KMS-11 (cell line): ENCODE measurements around the gene KIF1A.
"Not testable (repeated sequence)": the region's sequence is repeated elsewhere in the genome, so short reads cannot be mapped to it uniquely, and the experiment has no call there.

Experiments
- H2AFZ ChIP-seq: fragments of 200-600 bp; sonication (generic); 2 replicates; pipeline ENCODE4 v1.6.1; 2016; ENCODE audit warnings: antibody characterized with exemption, mixed run types, low read depth
- H3K27ac ChIP-seq: fragments of 200-600 bp; sonication (generic); 2 replicates; pipeline ENCODE4 v1.6.1; 2016; ENCODE audit warnings: mild to moderate bottlenecking, mixed run types
- H3K27me3 ChIP-seq: fragments of 200-600 bp; sonication (generic); 2 replicates; pipeline ENCODE4 v1.6.1; 2017; ENCODE audit warnings: mild to moderate bottlenecking, low read depth, mixed run types, moderate library complexity; ENCODE audit not compliant: insufficient read depth
- H3K36me3 ChIP-seq: fragments of 200-600 bp; sonication (generic); 2 replicates; pipeline ENCODE4 v1.6.1; 2017; ENCODE audit warnings: mild to moderate bottlenecking, mixed run types; ENCODE audit not compliant: insufficient read depth
- H3K4me1 ChIP-seq: fragments of 200-600 bp; sonication (generic); 2 replicates; pipeline ENCODE4 v1.6.1; 2016; ENCODE audit warnings: mild to moderate bottlenecking, low read depth, mixed run types; ENCODE audit not compliant: poor library complexity, severe bottlenecking
- H3K4me2 ChIP-seq: fragments of 200-600 bp; sonication (generic); 2 replicates; pipeline ENCODE4 v1.7.0; 2016; ENCODE audit warnings: mild to moderate bottlenecking, mixed run types
- H3K4me3 ChIP-seq: fragments of 200-600 bp; sonication (generic); IDR thresholded peaks from 2 replicates; pipeline ENCODE4 v1.6.1; 2017; ENCODE audit warnings: low read depth, low read length, mixed read lengths; ENCODE audit not compliant: insufficient read depth
- H3K79me2 ChIP-seq: fragments of 200-600 bp; sonication (generic); 2 replicates; pipeline ENCODE4 v1.6.1; 2016; ENCODE audit warnings: low read depth, mixed run types; ENCODE audit not compliant: insufficient read depth
- H3K9ac ChIP-seq: fragments of 200-600 bp; sonication (generic); 2 replicates; pipeline ENCODE4 v1.6.1; 2016; ENCODE audit warnings: mild to moderate bottlenecking, mixed run types
- H4K20me1 ChIP-seq: fragments of 200-600 bp; sonication (generic); 2 replicates; pipeline ENCODE4 v1.6.1; 2016; ENCODE audit warnings: mild to moderate bottlenecking, mixed run types; ENCODE audit not compliant: insufficient read depth
- CTCF ChIP-seq: fragments of 200-600 bp; sonication (generic); conservative IDR thresholded peaks from 2 replicates; pipeline ENCODE4 v1.6.1; 2017; ENCODE audit warnings: low read depth, mild to moderate bottlenecking, antibody characterized with exemption, low read length, moderate library complexity, mixed read lengths

The KIF1A gene

GRCh38 chr2:240703417-240704341 lies 116.3 kb downstream of the KIF1A start:
- Histone ChIP-seq H3K27me3 (peaks cover 25% of the 10 kb centered on the region), H2AFZ (no peak overlapping the region), H3K79me2 (no peaks in the 10 kb centered on the region), H3K27ac (no peak overlapping the region), H4K20me1 (no peaks in the 10 kb centered on the region), H3K36me3 (no peaks in the 10 kb centered on the region), H3K4me2 (no peak overlapping the region), H3K4me1 (no peaks in the 10 kb centered on the region), H3K4me3 (no peak overlapping the region), H3K9ac (no peak overlapping the region)
- no peak for TF ChIP-seq CTCF

- H3K4me3 ChIP-seq = no peak overlapping the region
- H3K27ac ChIP-seq = no peak overlapping the region
- no peaks in the 10 kb centered on the region for H3K36me3 ChIP-seq
- no peaks in the 10 kb centered on the region for H4K20me1 ChIP-seq
- no peak for TF ChIP-seq CTCF
- no peaks in the 10 kb centered on the region for H3K4me1 ChIP-seq
- no peak overlapping the region for H3K9ac ChIP-seq
- H2AFZ ChIP-seq = no peak overlapping the region
- no peaks in the 10 kb centered on the region for H3K79me2 ChIP-seq
- peaks cover 23% of the 10 kb centered on the region for H3K27me3 ChIP-seq
- H3K4me2 ChIP-seq = no peak overlapping the region
These were observed 117.4 kb downstream of the KIF1A start for GRCh38 chr2:240702640-240703011.

- TF ChIP-seq CTCF = no peak
- Histone ChIP-seq H2AFZ (no peak overlapping the region), H3K9ac (no peak overlapping the region), H4K20me1 (no peaks in the 10 kb centered on the region), H3K27me3 (peaks cover 16% of the 10 kb centered on the region; the same call in 1 of the 2 replicates), H3K4me1 (no peaks in the 10 kb centered on the region), H3K79me2 (no peaks in the 10 kb centered on the region), H3K4me2 (no peak overlapping the region), H3K4me3 (no peak overlapping the region), H3K27ac (no peak overlapping the region), H3K36me3 (no peaks in the 10 kb centered on the region)
These were observed 118.0 kb downstream of the KIF1A start for GRCh38 chr2:240701736-240702639.

GRCh38 chr2:240701091-240701735 lies 118.8 kb downstream of the KIF1A start:
- Histone ChIP-seq H3K36me3 (no peaks in the 10 kb centered on the region), H3K4me1 (no peaks in the 10 kb centered on the region), H2AFZ (no peak overlapping the region), H3K27ac (no peak overlapping the region), H3K9ac (no peak overlapping the region), H3K4me2 (no peak overlapping the region), H4K20me1 (no peaks in the 10 kb centered on the region), H3K79me2 (no peaks in the 10 kb centered on the region), H3K4me3 (no peak overlapping the region), H3K27me3 (peaks cover 8% of the 10 kb centered on the region; the same call in 1 of the 2 replicates)
- TF ChIP-seq CTCF = no peak

- H3K79me2 ChIP-seq, H3K36me3 ChIP-seq, H3K27ac ChIP-seq, H3K27me3 ChIP-seq, H2AFZ ChIP-seq, H4K20me1 ChIP-seq, H3K4me1 ChIP-seq, H3K4me2 ChIP-seq, H3K9ac ChIP-seq, H3K4me3 ChIP-seq: not testable (repeated sequence)
These were observed 119.4 kb downstream of the KIF1A start for GRCh38 chr2:240700616-240701015.

GRCh38 chr2:240699835-240700234 lies 120.2 kb downstream of the KIF1A start:
- H2AFZ ChIP-seq, H3K9ac ChIP-seq, H3K4me3 ChIP-seq, H4K20me1 ChIP-seq, H3K27me3 ChIP-seq, H3K27ac ChIP-seq, H3K4me1 ChIP-seq, H3K4me2 ChIP-seq, H3K36me3 ChIP-seq, H3K79me2 ChIP-seq: not testable (repeated sequence)
